Measurements from ENCODE around the gene KANSL1L.

DNA sequence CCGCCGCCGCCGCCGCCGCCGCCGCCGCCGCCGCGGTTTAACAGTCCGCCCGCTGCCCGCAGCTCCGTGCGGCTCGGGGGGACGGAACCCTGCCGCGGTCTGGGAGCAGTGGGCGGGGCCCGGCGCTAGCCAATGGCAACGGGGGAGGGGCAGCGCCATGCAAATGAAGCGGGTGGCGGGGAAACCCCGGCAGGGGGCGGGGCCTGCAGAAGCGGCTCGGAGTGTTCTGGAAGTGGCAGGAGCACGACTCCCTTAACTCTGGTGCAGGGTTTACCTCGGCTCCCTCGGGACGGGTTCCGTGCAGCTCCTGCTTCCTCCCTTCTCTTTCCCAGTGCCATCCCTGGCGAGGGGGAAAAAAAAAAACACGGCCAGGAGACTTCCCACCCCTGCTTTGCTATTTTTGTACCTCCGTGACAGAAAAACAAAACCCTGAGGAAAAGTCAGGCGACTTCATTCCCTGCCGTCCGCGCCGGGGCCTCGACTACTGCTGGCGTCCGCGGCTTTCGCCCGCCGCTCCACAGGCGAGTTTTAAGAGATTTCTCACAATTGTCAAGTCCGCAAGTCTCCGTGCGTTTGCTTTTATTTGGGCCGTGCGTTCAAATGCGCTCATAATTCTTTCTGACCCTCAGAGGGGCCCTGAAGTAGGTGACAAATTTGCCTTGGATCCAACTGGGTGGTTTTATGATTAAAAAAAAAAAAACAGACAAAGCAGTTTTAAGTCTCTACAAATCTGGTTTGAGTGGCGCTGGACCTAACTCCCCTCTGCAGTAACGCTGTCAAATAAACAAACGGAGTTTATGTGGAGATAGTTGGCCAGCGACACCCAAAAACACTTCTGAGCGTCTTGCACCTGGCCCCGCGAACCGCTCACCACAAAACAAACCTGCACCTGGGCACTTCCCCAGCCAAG lies at the start of gene KANSL1L:
- TF ChIP-seq, protein P1, sequence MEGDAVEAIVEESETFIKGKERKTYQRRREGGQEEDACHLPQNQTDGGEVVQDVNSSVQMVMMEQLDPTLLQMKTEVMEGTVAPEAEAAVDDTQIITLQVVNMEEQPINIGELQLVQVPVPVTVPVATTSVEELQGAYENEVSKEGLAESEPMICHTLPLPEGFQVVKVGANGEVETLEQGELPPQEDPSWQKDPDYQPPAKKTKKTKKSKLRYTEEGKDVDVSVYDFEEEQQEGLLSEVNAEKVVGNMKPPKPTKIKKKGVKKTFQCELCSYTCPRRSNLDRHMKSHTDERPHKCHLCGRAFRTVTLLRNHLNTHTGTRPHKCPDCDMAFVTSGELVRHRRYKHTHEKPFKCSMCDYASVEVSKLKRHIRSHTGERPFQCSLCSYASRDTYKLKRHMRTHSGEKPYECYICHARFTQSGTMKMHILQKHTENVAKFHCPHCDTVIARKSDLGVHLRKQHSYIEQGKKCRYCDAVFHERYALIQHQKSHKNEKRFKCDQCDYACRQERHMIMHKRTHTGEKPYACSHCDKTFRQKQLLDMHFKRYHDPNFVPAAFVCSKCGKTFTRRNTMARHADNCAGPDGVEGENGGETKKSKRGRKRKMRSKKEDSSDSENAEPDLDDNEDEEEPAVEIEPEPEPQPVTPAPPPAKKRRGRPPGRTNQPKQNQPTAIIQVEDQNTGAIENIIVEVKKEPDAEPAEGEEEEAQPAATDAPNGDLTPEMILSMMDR (IDR thresholded peaks at IDR 0.05) = peak in 2 of 12 donors; percentile 4 to 9
- peak; percentile 65 to 88 for TF ChIP-seq POLR2A (IDR thresholded peaks at IDR 0.05)

Measured in heart left ventricle (tissue), 13 donors.